NOMO-1 treated with dmso at 0.1 percent for 144 hours (cell line): Measurements from ENCODE around the gene DNAL4.

Experiments
- DNase-seq: peaks from one replicate; lab custom pipeline; 2025; ENCODE audit not compliant: unreplicated experiment; lab: John Stamatoyannopoulos, UW

Gene DNAL4

GRCh38 chr22:38788021-38788816, 5.7 kb downstream of the DNAL4 start:
- DNase-seq = no peak

- DNase-seq = no peak
Observed at GRCh38 chr22:38786631-38787030, 7.3 kb downstream of the DNAL4 start.

- DNase-seq = no peak
Observed at GRCh38 chr22:38784856-38785255, 9.1 kb downstream of the DNAL4 start.

- no peak for DNase-seq
Observed at GRCh38 chr22:38784035-38784434, 9.9 kb downstream of the DNAL4 start.

- DNase-seq = no peak
Observed at GRCh38 chr22:38783095-38783615, 10.8 kb downstream of the DNAL4 start.

- DNase-seq = peak; percentile 29
Observed at GRCh38 chr22:38782402-38783094, 11.4 kb downstream of the DNAL4 start.

GRCh38 chr22:38781033-38781432, 12.9 kb downstream of the DNAL4 start:
- DNase-seq = no peak

GRCh38 chr22:38777087-38777671, 16.8 kb downstream of the DNAL4 start:
- DNase-seq = no peak

- DNase-seq = no peak
Observed at GRCh38 chr22:38776086-38776485, 17.9 kb downstream of the DNAL4 start.

GRCh38 chr22:38775656-38776055, 18.3 kb downstream of the DNAL4 start:
- no peak for DNase-seq

GRCh38 chr22:38774496-38775166, 19.3 kb downstream of the DNAL4 start:
- DNase-seq = no peak

GRCh38 chr22:38773363-38773946, 20.5 kb downstream of the DNAL4 start:
- DNase-seq = no peak

GRCh38 chr22:38772623-38772873, 21.4 kb downstream of the DNAL4 start:
- no peak for DNase-seq

GRCh38 chr22:38770257-38770949, 23.5 kb downstream of the DNAL4 start:
- no peak for DNase-seq

GRCh38 chr22:38768036-38768435, 25.9 kb downstream of the DNAL4 start:
- no peak for DNase-seq

GRCh38 chr22:38767313-38767712, 26.6 kb downstream of the DNAL4 start:
- no peak for DNase-seq

GRCh38 chr22:38766076-38766777, 27.7 kb downstream of the DNAL4 start:
- no peak for DNase-seq

GRCh38 chr22:38762551-38762983, 31.4 kb downstream of the DNAL4 start:
- no peak for DNase-seq

GRCh38 chr22:38761202-38762162, 32.5 kb downstream of the DNAL4 start:
- no peak for DNase-seq
